IMR-90 (cell line): ENCODE results near the gene SPTLC3. TPM values are rescaled to one million over a fixed set of nuclear protein-coding genes. Genes with fewer than 3 reads are reported as not detected.

ENCODE experiments used
- ATAC-seq: fragments of 200-7000 bp; cut with Tn5 transposase; 2 replicates; pipeline ENCODE4 v1.9.1; 2020; ENCODE audit warnings: low read depth, mild to moderate bottlenecking, moderate library complexity
- BruUV-seq: library from RNA; stranded (reverse); fragments of 400-500 nt; replicated peaks from 2 replicates; lab custom pipeline; 2021; lab: Mats Ljungman, UMichigan
- CTCF ChIA-PET: fragments of 300-600 bp; formaldehyde crosslinking; extraction: SDS; loops from one replicate; lab custom pipeline; 2021; ENCODE audit warnings: antibody characterized with exemption; lab: Yijun Ruan, JAX
- POLR2A ChIA-PET: fragments of 300-600 bp; sonication (Branson Sonifier 250); formaldehyde crosslinking; loops from one replicate; lab custom pipeline; 2022; ENCODE audit warnings: antibody characterized with exemption; ENCODE audit not compliant: unreplicated experiment; lab: Charles Lee
- DNase-seq: peaks from one replicate; pipeline ENCODE4 v3.0.0; 2013
- H2AFZ ChIP-seq: replicated peaks from 2 replicates; pipeline ENCODE3; 2013; ENCODE audit warnings: low read length, mild to moderate bottlenecking; ENCODE audit not compliant: poor library complexity
- H2AK5ac ChIP-seq: 2 replicates; pipeline ENCODE4 v1.6.1; 2013; ENCODE audit warnings: low read depth, low read length, inconsistent platforms
- H2AK9ac ChIP-seq: replicated peaks from 2 replicates; pipeline ENCODE3; 2013; ENCODE audit warnings: mild to moderate bottlenecking, low read depth, low read length, moderate library complexity; ENCODE audit not compliant: poor library complexity
- H2BK120ac ChIP-seq: 2 replicates; pipeline ENCODE4 v1.6.1; 2013; ENCODE audit warnings: low read depth, low read length, inconsistent platforms
- H2BK15ac ChIP-seq: 3 replicates; pipeline ENCODE4 v1.6.1; 2013; ENCODE audit warnings: low read depth, low read length, inconsistent platforms
- H2BK20ac ChIP-seq: 2 replicates; pipeline ENCODE4 v1.6.1; 2013; ENCODE audit warnings: low read depth, mild to moderate bottlenecking, inconsistent platforms, low read length, moderate library complexity
- H2BK5ac ChIP-seq: 2 replicates; pipeline ENCODE4 v1.6.1; 2013; ENCODE audit warnings: mild to moderate bottlenecking, low read depth, low read length, inconsistent platforms; ENCODE audit not compliant: poor library complexity, severe bottlenecking
- H3K14ac ChIP-seq: replicated peaks from 2 replicates; pipeline ENCODE4 v1.6.1; 2013; ENCODE audit warnings: low read depth, low read length, inconsistent platforms
- H3K18ac ChIP-seq: 2 replicates; pipeline ENCODE4 v1.6.1; 2013; ENCODE audit warnings: low read depth, low read length, control low read depth
- H3K23ac ChIP-seq: 2 replicates; pipeline ENCODE4 v1.6.1; 2013; ENCODE audit warnings: low read depth, low read length, inconsistent platforms
- H3K27ac ChIP-seq: 2 replicates; pipeline ENCODE4 v1.5.1; 2013; ENCODE audit warnings: mild to moderate bottlenecking, control low read depth, low read length; ENCODE audit not compliant: insufficient read depth
- H3K27me3 ChIP-seq: 2 replicates; pipeline ENCODE4 v1.6.1; 2013; ENCODE audit warnings: low read length; ENCODE audit not compliant: control insufficient read depth, insufficient read depth
- H3K36me3 ChIP-seq: 2 replicates; pipeline ENCODE4 v1.6.1; 2013; ENCODE audit warnings: low read length, mixed read lengths; ENCODE audit not compliant: control insufficient read depth, insufficient read depth
- H3K4ac ChIP-seq: 2 replicates; pipeline ENCODE4 v1.6.1; 2013; ENCODE audit warnings: low read depth, low read length, inconsistent platforms
- H3K4me1 ChIP-seq: 2 replicates; pipeline ENCODE4 v1.6.1; 2013; ENCODE audit warnings: low read length, mixed read lengths; ENCODE audit not compliant: control insufficient read depth, insufficient read depth
- H3K4me2 ChIP-seq: 2 replicates; pipeline ENCODE4 v1.6.1; 2013; ENCODE audit warnings: low read depth, mild to moderate bottlenecking, control low read depth, low read length, moderate library complexity
- H3K4me3 ChIP-seq: 2 replicates; pipeline ENCODE4 v1.5.1; 2013; ENCODE audit warnings: low read depth, mild to moderate bottlenecking, control low read depth, low read length, moderate library complexity; ENCODE audit not compliant: insufficient read depth
- H3K56ac ChIP-seq: 2 replicates; pipeline ENCODE4 v1.6.1; 2013; ENCODE audit warnings: low read length, inconsistent platforms; ENCODE audit not compliant: insufficient read depth; ENCODE audit errors: extremely low read depth
- H3K79me1 ChIP-seq, 2 experiments: 2 replicates each; pipeline ENCODE4 v1.6.1; 2013; ENCODE audit warnings: low read length in 2 of 2, inconsistent platforms in 1 of 2, low read depth in 1 of 2
- H3K9ac ChIP-seq: 2 replicates; pipeline ENCODE4 v1.6.1; 2013; ENCODE audit warnings: low read depth, low read length, control low read depth
- H3K9me1 ChIP-seq: 2 replicates; pipeline ENCODE4 v1.6.1; 2013; ENCODE audit warnings: low read length, inconsistent platforms; ENCODE audit not compliant: insufficient read depth
- H3K9me3 ChIP-seq: 2 replicates; pipeline ENCODE4 v1.6.1; 2013; ENCODE audit warnings: low read length; ENCODE audit not compliant: control insufficient read depth, insufficient read depth
- H4K20me1 ChIP-seq: 2 replicates; pipeline ENCODE4 v1.6.1; 2013; ENCODE audit warnings: low read length, inconsistent platforms; ENCODE audit not compliant: insufficient read depth
- H4K5ac ChIP-seq: 2 replicates; pipeline ENCODE4 v1.6.1; 2013; ENCODE audit warnings: mild to moderate bottlenecking, low read depth, low read length, control low read depth
- H4K8ac ChIP-seq, 2 experiments: 2 replicates each; pipeline ENCODE4 v1.6.1; 2013; ENCODE audit warnings: low read depth in 2 of 2, low read length in 2 of 2, control low read depth in 1 of 2, inconsistent platforms in 1 of 2
- H4K91ac ChIP-seq: 2 replicates; pipeline ENCODE4 v1.6.1; 2013; ENCODE audit warnings: low read depth, low read length, inconsistent platforms; ENCODE audit not compliant: insufficient read depth
- BHLHE40 ChIP-seq: fragments of 150-350 bp; IDR thresholded peaks from 2 replicates; pipeline ENCODE4 v1.6.1; 2016; ENCODE audit warnings: mild to moderate bottlenecking, low read depth, low read length
- CEBPB ChIP-seq: IDR thresholded peaks from 2 replicates; pipeline ENCODE4 v1.6.1; 2012; ENCODE audit warnings: low read depth, low read length, improper control_type of control experiment
- CHD1 ChIP-seq: IDR thresholded peaks from 2 replicates; pipeline ENCODE4 v1.6.1; 2012; ENCODE audit warnings: low read depth, low read length, improper control_type of control experiment
- FOS ChIP-seq: fragments of 150-350 bp; IDR thresholded peaks from 2 replicates; pipeline ENCODE4 v1.6.1; 2016; ENCODE audit warnings: low read depth, low read length
- MAFK ChIP-seq: IDR thresholded peaks from 2 replicates; pipeline ENCODE4 v1.6.1; 2012; ENCODE audit warnings: low read depth, low read length, improper control_type of control experiment
- MAZ ChIP-seq: IDR thresholded peaks from 2 replicates; pipeline ENCODE4 v1.6.1; 2012; ENCODE audit warnings: low read depth, mild to moderate bottlenecking, low read length, improper control_type of control experiment, moderate library complexity, borderline replicate concordance
- MXI1 ChIP-seq: IDR thresholded peaks from 2 replicates; pipeline ENCODE4 v1.6.1; 2012; ENCODE audit warnings: low read depth, mild to moderate bottlenecking, low read length, moderate library complexity, borderline replicate concordance
- NFE2L2 ChIP-seq: fragments of 150-350 bp; IDR thresholded peaks from 2 replicates; pipeline ENCODE4 v1.6.1; 2016; ENCODE audit warnings: low read depth, mild to moderate bottlenecking, low read length
- POLR2A ChIP-seq: IDR thresholded peaks from 2 replicates; pipeline ENCODE4 v1.6.1; 2012; ENCODE audit warnings: mild to moderate bottlenecking, low read depth, low read length
- RAD21 ChIP-seq: IDR thresholded peaks from 2 replicates; pipeline ENCODE4 v1.6.1; 2012; ENCODE audit warnings: low read length, improper control_type of control experiment
- RCOR1 ChIP-seq: IDR thresholded peaks from 2 replicates; pipeline ENCODE4 v1.6.1; 2012; ENCODE audit warnings: mild to moderate bottlenecking, low read length, improper control_type of control experiment; ENCODE audit not compliant: insufficient replicate concordance
- RFX5 ChIP-seq: IDR thresholded peaks from 2 replicates; pipeline ENCODE4 v1.8.0; 2012; ENCODE audit warnings: low read depth, mild to moderate bottlenecking, low read length, moderate library complexity
- SMC3 ChIP-seq: fragments of 150-350 bp; IDR thresholded peaks from 2 replicates; pipeline ENCODE4 v1.6.1; 2016; ENCODE audit warnings: low read depth, mild to moderate bottlenecking, antibody characterized with exemption, low read length, moderate library complexity
- WGBS, 2 experiments: methylation state at CpG; one replicate each; pipeline versions ENCODE4 v1.1.5 to v1.1.7; 2013; ENCODE audit warnings: missing lambda C conversion rate in 2 of 2; ENCODE audit not compliant: insufficient read length in 1 of 2; ENCODE audit errors: extremely low coverage in 2 of 2; 5-methylcytosine and 5-hydroxymethylcytosine counted together
- dilution Hi-C: fragments of 300-500 bp; cut with HindIII; formaldehyde crosslinking; loops from one replicate; pipeline ENCODE4 v1.14.3; 2018; ENCODE audit warnings: low sequenced_read_pairs; ENCODE audit not compliant: unreplicated experiment
- in situ Hi-C: fragments of 300-500 bp; cut with MboI; formaldehyde crosslinking; loops from 3 replicates; pipeline ENCODE4 v1.14.3; 2019; ENCODE audit warnings: low sequenced_read_pairs, inconsistent platforms, mixed read lengths
- intact Hi-C: fragments of 100-400 bp; cut with micrococcal nuclease; formaldehyde crosslinking; loops from 2 replicates; pipeline ENCODE4 v1.10.0; 2022
- polyA plus RNA-seq, 3 experiments: library from polyadenylated mRNA; depleted of rRNA; stranded (reverse); fragments of >200 nt; gene quantifications; 2 replicates each; pipeline ENCODE4 v1.2.3, GENCODE V29; 2012; ENCODE audit warnings: low replicate concordance in 1 of 3
- total RNA-seq: library from RNA; depleted of rRNA; stranded (reverse); fragments of >200 nt; gene quantifications from 2 replicates; pipeline ENCODE4 v1.2.3, GENCODE V29; 2012
- TF ChIP-seq, protein P1 (sequence below): fragments of 150-350 bp; IDR thresholded peaks from 2 replicates; pipeline ENCODE4 v1.6.1; 2017; ENCODE audit warnings: mild to moderate bottlenecking, antibody characterized with exemption, low read length, low read depth
- TF ChIP-seq, protein P2 (sequence below): conservative IDR thresholded peaks from 2 replicates; pipeline ENCODE4 v1.5.1; 2012; ENCODE audit warnings: mild to moderate bottlenecking, low read depth, low read length, improper control_type of control experiment

Gene SPTLC3
- total and polyA plus RNA-seq, 2 of the 4 experiments (the other 2 are of a cell fraction) = 0.44 to 1.6 TPM

DNA sequence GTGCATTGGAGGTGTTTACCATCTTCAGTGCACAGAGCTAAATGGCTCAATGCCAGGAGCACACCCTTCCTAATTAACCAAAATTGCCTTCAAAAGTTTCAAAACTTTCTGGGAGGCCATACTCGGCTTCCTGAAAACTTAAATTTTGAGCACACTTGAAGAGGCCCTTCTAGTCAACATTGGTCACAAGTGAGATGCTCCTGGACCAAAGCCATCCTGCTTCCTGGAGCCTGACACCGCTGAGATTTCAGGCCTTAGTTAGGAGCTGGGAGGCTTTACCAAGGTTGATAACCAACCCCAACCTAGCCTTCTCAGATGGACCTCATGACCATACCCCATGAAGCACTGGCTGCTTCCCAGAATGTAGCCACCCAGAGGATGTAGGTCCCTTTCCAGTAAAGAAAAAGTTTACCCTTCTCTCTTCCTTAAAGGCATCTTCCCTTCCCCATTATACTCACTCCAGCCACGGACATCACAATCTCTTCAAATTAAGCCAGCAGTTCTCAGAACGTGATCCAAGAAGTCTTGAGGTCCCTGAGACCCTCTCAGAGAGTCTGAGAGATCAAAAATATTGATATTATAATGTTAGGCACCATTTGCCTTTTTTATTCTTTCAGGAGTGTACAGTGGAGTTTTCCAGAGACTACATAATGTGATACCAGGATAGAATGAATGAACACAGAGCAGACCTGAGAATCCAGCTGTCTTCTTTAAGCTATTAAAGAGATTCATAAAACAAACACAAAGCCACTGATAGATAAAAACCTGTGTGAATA lies 32.8 kb upstream of the SPTLC3 start:
- 100% methylated on average over 1 of the region's 4 CpGs; no CpG with 5 or more reads in 1 of the 2 experiments for WGBS, 2 experiments
- Histone ChIP-seq H3K27me3 (no peaks in the 10 kb centered on the region; the same call in 1 of the 2 replicates), H2BK5ac (no peak overlapping the region), H4K20me1 (no peaks in the 10 kb centered on the region), H3K36me3 (no peaks in the 10 kb centered on the region), H2AK5ac (no peak overlapping the region), H3K18ac (no peak overlapping the region), H3K14ac (no peak overlapping the region), H2BK120ac (no peak overlapping the region), H4K91ac (no peak overlapping the region), H3K4me2 (no peak overlapping the region), H3K79me1 (no peaks in the 10 kb centered on the region), H2AFZ (no peak overlapping the region), H2AK9ac (no peak overlapping the region), H3K27ac (no peak overlapping the region), H3K4me3 (no peak overlapping the region), H3K9me3 (no peaks in the 10 kb centered on the region), H3K4me1 (no peaks in the 10 kb centered on the region), H3K9ac (no peak overlapping the region), H3K23ac (no peak overlapping the region), H4K5ac (no peak overlapping the region), H3K9me1 (no peaks in the 10 kb centered on the region), H3K56ac (no peak overlapping the region), H2BK15ac (no peak overlapping the region), H2BK20ac (no peak overlapping the region), H4K8ac (no peak overlapping the region), H3K4ac (no peak overlapping the region)
- ChIA-PET POLR2A (no interaction called here), CTCF (interaction anchor here (0.5 kb wide), 1 partner anchor 793 kb away, joined by 3 read pairs; no protein-coding TSS in a partner anchor)
- BruUV-seq = no TSS peak
- intact Hi-C loops (no loop called here), dilution Hi-C loops (no loop called here), in situ Hi-C loops (no loop called here)
- DNase-seq (no peak), ATAC-seq (no peak)
- TF ChIP-seq, protein P1, sequence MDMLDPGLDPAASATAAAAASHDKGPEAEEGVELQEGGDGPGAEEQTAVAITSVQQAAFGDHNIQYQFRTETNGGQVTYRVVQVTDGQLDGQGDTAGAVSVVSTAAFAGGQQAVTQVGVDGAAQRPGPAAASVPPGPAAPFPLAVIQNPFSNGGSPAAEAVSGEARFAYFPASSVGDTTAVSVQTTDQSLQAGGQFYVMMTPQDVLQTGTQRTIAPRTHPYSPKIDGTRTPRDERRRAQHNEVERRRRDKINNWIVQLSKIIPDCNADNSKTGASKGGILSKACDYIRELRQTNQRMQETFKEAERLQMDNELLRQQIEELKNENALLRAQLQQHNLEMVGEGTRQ = no peak
- TF ChIP-seq, protein P2, sequence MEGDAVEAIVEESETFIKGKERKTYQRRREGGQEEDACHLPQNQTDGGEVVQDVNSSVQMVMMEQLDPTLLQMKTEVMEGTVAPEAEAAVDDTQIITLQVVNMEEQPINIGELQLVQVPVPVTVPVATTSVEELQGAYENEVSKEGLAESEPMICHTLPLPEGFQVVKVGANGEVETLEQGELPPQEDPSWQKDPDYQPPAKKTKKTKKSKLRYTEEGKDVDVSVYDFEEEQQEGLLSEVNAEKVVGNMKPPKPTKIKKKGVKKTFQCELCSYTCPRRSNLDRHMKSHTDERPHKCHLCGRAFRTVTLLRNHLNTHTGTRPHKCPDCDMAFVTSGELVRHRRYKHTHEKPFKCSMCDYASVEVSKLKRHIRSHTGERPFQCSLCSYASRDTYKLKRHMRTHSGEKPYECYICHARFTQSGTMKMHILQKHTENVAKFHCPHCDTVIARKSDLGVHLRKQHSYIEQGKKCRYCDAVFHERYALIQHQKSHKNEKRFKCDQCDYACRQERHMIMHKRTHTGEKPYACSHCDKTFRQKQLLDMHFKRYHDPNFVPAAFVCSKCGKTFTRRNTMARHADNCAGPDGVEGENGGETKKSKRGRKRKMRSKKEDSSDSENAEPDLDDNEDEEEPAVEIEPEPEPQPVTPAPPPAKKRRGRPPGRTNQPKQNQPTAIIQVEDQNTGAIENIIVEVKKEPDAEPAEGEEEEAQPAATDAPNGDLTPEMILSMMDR = no peak
- no peak for TF ChIP-seq POLR2A
- TF ChIP-seq FOS = no peak
- no peak for TF ChIP-seq CEBPB
- no peak for TF ChIP-seq RFX5
- TF ChIP-seq MAFK = no peak
- TF ChIP-seq BHLHE40 = no peak
- no peak for TF ChIP-seq SMC3
- TF ChIP-seq MXI1 = no peak
- no peak for TF ChIP-seq CHD1
- no peak for TF ChIP-seq MAZ
- no peak for TF ChIP-seq RAD21
- TF ChIP-seq NFE2L2 = no peak
- TF ChIP-seq RCOR1 = no peak
